Heart left ventricle (tissue), 16 donors: ENCODE measurements around the gene LPIN3. TPM values are rescaled to one million over a fixed set of nuclear protein-coding genes. Genes with fewer than 3 reads are reported as not detected.
"Not testable (repeated sequence)": the region's sequence is repeated elsewhere in the genome, so short reads cannot be mapped to it uniquely, and the experiment has no call there.

Experiments
- ATAC-seq, 4 donors: fragments of 200-7000 bp; cut with Tn5 transposase; one replicate each; pipeline ENCODE4 v1.9.1; 2020 to 2022; ENCODE audit warnings: moderate library complexity in 4 of 4, mild to moderate bottlenecking in 3 of 4, moderate number of reproducible peaks in 1 of 4
- DNase-seq, 5 donors: peaks; one replicate each; pipeline ENCODE4 v3.0.0-alpha.2; 2020
- H3K27ac ChIP-seq, 12 donors: fragments of 200-600 bp; sonication (generic) in 4 of 12; one replicate each; pipeline versions ENCODE4 v1.5.0 to v1.8.0; 2016 to 2022; ENCODE audit warnings: mild to moderate bottlenecking in 2 of 12
- H3K27me3 ChIP-seq, 9 donors: fragments of 200-600 bp; sonication (generic) in 2 of 9; one replicate each; pipeline versions ENCODE4 v1.5.1 to v1.8.0; 2016 to 2022; ENCODE audit warnings: mild to moderate bottlenecking in 3 of 9
- H3K36me3 ChIP-seq, 9 donors: fragments of 200-600 bp; sonication (generic) in 2 of 9; one replicate each; pipeline versions ENCODE4 v1.5.0 to v1.8.0; 2018 to 2022; ENCODE audit warnings: mild to moderate bottlenecking in 2 of 9
- H3K4me1 ChIP-seq, 12 donors: fragments of 200-600 bp; sonication (generic) in 4 of 12; one replicate each; pipeline versions ENCODE4 v1.5.0 to v1.8.0; 2016 to 2022; ENCODE audit warnings: mild to moderate bottlenecking in 3 of 12
- H3K4me3 ChIP-seq, 12 donors: fragments of 200-600 bp; sonication (generic) in 4 of 12; one replicate each; pipeline versions ENCODE4 v1.5.0 to v1.8.0; 2017 to 2022; ENCODE audit warnings: mild to moderate bottlenecking in 9 of 12, moderate library complexity in 4 of 12
- H3K9me3 ChIP-seq, 12 donors: fragments of 200-600 bp; sonication (generic) in 4 of 12; one replicate each; pipeline versions ENCODE4 v1.5.0 to v1.8.0; 2016 to 2022; ENCODE audit warnings: mild to moderate bottlenecking in 1 of 12
- POLR2A ChIP-seq, 2 donors: fragments of 450-650 bp; IDR thresholded peaks; one replicate each; pipeline ENCODE4 v1.6.1; 2017; ENCODE audit warnings: antibody characterized with exemption in 2 of 2, mild to moderate bottlenecking in 2 of 2, moderate library complexity in 2 of 2
- WGBS, 4 donors: extraction: QIAGEN DNeasy Blood & Tissue Kit in 2 of 4; methylation state at CpG; one replicate each; pipeline versions ENCODE4 v1.1.5 to v1.1.7; 2013 to 2018; 5-methylcytosine and 5-hydroxymethylcytosine counted together
- intact Hi-C, 10 donors: fragments of 100-400 bp; cut with DNase I; formaldehyde crosslinking; loops; one replicate each; pipeline versions ENCODE4 v1.11.1 to v1.14.2; 2022
- polyA plus RNA-seq, 2 donors: library from polyadenylated mRNA; stranded (reverse); fragments of 200-250 nt; gene quantifications; one replicate each; pipeline ENCODE4 v1.2.3, GENCODE V29; 2013
- total RNA-seq, 9 donors: library from RNA; depleted of rRNA in 2 of 9; stranded (reverse); fragments of >200 nt in 2 of 9; fragmentation: NEBNext Ultra II Directional in 3 of 9; extraction: Animal tissue kit (Norgen Biotek cat#: 25700) in 3 of 9; gene quantifications; one replicate each; pipeline versions ENCODE4 v1.1.0 to v1.2.4, GENCODE V29; 2016 to 2023
- TF ChIP-seq, protein P1 (sequence below), 12 donors: fragments of 200-600 bp; sonication (generic) in 4 of 12; IDR thresholded peaks; one replicate each; pipeline versions ENCODE4 v1.5.0 to v1.8.0; 2018 to 2022; ENCODE audit warnings: antibody characterized with exemption in 12 of 12, mild to moderate bottlenecking in 5 of 12
- donor health status: ischemic (EF 13 %, LVEDD 7.1; RV severe dilation, severe dysfunction).
- donor health status: healthy with polysubstance abuse.
- donor health status: DM: no; HTN: yes; CAD: no.
- donor health status: DM: no; HTN: no; CAD: no.
- donor health status: ischemic (EF 25% LVEDD 6.9; RV normal size, moderate dysfunction).
- donor health status: ischemic (EF 25% LVEDD 5.7; RV mildly dilated, moderate dysfunction).
- donor health status: healthy.
- donor health status: DM: yes; HTN: yes; CAD: no.
- donor health status: ischemic (EF 35%, LVEDD 5.7; RV mildly dilated, moderate dysfunction).
- donor health status: nonischemic (EF 11% LVEDD 7.7; RV severe dilation, severe dysfunction).
- donor health status: DM: yes; HTN: yes; CAD: no.
- donor health status: PGD.
- donor health status: ischemic (EF 29% LVEDD 5.4; RV normal size, mild dysfunction).
- donor health status: nonischemic (EF 23%, LVEDD 6.1; RV moderate dilation, normal function).

LPIN3 gene
- total and polyA plus RNA-seq, 11 donors: 12.8 to 24.1 (median 19.0) TPM

DNA sequence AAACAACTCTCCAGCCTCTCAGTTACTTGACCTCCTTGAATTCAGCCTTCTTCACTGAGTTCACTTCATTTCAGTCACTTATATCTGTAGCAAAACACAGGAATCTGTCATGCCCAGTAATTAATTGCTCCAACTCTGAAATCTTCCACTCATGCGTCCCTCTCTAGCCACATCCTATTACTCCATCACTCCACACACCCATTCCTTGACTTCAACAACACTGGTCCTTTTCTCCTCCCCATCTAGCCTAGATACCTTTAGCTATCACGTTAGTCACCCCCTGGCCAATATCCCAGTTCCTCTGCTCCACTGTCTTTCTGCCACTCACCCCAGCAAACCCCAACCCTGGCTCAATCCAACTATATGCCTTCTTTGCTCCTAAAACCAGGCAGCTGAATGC lies 30.8 kb upstream of the LPIN3 start:
- intact Hi-C loops: loop anchor here in 3 of 10 donors (5.0 kb wide), 3 partner anchors 33 to 58 kb away; no protein-coding TSS in a partner anchor

DNA sequence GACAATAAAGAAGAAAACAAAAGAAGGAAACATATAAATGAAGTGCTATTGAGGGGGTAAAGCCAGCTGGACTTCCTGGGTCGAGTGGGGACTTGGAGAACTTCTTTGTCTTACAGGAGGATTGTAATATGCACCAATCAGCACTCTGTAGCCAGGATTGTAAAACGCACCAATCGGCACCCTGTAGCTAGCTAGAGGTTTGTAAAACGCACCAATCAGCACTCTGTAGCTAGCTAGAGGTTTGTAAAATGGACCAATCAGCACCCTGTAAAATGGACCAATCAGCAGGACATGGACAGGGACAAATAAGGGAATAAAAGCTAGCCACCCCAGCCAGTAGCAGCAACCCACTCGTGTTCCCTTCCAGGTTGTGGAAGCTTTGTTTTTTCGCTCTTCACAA lies 28.6 kb upstream of the LPIN3 start:
- H3K36me3 ChIP-seq, H3K9me3 ChIP-seq, DNase-seq, H3K27me3 ChIP-seq, H3K27ac ChIP-seq, ATAC-seq, H3K4me3 ChIP-seq: not testable (repeated sequence)
- intact Hi-C loops: loop anchor here in 3 of 10 donors (5.0 kb wide), 3 partner anchors 35 to 60 kb away; no protein-coding TSS in a partner anchor
- H3K4me1 ChIP-seq: peaks cover 10 to 71% (median 52%) of the 10 kb centered on the region in 12 donors
- 89 to 91% (median 91%) methylated on average over 6 of the region's 6 CpGs for WGBS, 4 donors

More for the DNA sequence above, 30.8 kb upstream of the LPIN3 start:
- Histone ChIP-seq H3K27ac (peak overlapping the region in 4 of 12 donors; percentile 47 to 61 (median 48)), H3K9me3 (no peaks in the 10 kb centered on the region), H3K36me3 (peaks cover 0 to 8% (median 0%) of the 10 kb centered on the region in 9 donors), H3K4me3 (no peak overlapping the region), H3K4me1 (peaks cover 4 to 51% (median 33%) of the 10 kb centered on the region in 12 donors), H3K27me3 (no peaks in the 10 kb centered on the region)
- ATAC-seq (peak in 1 of 4 donors; percentile 25), DNase-seq (no peak)
- TF ChIP-seq, protein P1, sequence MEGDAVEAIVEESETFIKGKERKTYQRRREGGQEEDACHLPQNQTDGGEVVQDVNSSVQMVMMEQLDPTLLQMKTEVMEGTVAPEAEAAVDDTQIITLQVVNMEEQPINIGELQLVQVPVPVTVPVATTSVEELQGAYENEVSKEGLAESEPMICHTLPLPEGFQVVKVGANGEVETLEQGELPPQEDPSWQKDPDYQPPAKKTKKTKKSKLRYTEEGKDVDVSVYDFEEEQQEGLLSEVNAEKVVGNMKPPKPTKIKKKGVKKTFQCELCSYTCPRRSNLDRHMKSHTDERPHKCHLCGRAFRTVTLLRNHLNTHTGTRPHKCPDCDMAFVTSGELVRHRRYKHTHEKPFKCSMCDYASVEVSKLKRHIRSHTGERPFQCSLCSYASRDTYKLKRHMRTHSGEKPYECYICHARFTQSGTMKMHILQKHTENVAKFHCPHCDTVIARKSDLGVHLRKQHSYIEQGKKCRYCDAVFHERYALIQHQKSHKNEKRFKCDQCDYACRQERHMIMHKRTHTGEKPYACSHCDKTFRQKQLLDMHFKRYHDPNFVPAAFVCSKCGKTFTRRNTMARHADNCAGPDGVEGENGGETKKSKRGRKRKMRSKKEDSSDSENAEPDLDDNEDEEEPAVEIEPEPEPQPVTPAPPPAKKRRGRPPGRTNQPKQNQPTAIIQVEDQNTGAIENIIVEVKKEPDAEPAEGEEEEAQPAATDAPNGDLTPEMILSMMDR (IDR thresholded peaks at IDR 0.05): no peak
- no peak for TF ChIP-seq POLR2A (IDR thresholded peaks at IDR 0.05)
- 64 to 75% (median 67%) methylated on average over 2 of the region's 2 CpGs for WGBS, 4 donors

DNA sequence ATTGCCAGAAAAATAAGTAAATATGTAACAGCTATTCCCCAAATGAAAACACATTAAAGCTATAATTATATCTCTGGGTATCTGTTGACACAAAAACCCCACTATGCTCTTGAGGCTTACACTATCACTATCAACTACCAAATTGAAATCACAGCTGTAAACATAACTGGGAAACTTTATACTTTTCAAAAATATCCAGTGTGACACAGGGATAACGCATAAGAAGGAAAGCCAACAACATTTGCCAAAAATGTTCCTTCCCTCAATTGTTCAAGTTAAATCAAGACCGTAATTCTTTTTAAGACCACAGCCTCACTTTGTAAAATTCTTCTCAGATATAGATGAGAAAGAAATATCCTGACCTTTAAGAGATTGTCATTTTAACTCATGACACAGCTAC lies 26.2 kb upstream of the LPIN3 start:
- 36 to 53% (median 46%) methylated on average over 2 of the region's 2 CpGs for WGBS, 4 donors
- H3K4me1 ChIP-seq: peaks cover 7 to 62% (median 41%) of the 10 kb centered on the region in 12 donors

DNA sequence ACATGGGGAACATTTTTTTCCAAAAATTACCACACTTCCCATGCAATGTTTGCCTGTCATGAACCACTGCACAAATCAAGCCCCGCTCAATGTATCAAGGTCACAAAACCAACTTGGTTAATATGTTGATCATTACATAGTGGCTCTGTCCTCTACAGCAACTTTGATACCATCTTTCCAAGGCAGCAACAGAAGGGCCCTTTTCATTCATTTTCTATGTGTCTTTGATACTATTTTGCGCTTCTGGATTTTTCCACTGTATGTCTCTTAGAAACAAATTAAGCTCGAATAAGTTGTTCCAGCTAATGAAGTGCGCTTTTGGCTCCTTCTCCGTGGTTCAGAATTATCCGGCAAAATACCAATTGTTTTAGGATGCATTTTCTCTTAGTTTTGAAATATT lies 24.6 kb upstream of the LPIN3 start:
- intact Hi-C loops: loop anchor here in 8 of 10 donors (2.0 to 5.0 kb wide), 8 partner anchors 44 to 179 kb away; partner anchors contain the start of gene PLCG1 (in 1 of the 8)
- peak overlapping the region; percentile 67 to 94 (median 90) for H3K27ac ChIP-seq
- no peak for TF ChIP-seq POLR2A (IDR thresholded peaks at IDR 0.05)
- TF ChIP-seq, protein P1 (IDR thresholded peaks at IDR 0.05): no peak

More for the DNA sequence above, 26.2 kb upstream of the LPIN3 start:
- intact Hi-C loops: loop anchor here in 3 of 10 donors (5.0 kb wide), 3 partner anchors 37 to 62 kb away; no protein-coding TSS in a partner anchor
- Histone ChIP-seq H3K27ac (peak overlapping the region in 11 of 12 donors; percentile 5 to 94 (median 85)), H3K27me3 (no peaks in the 10 kb centered on the region), H3K36me3 (peaks cover 0 to 8% (median 0%) of the 10 kb centered on the region in 9 donors), H3K4me3 (no peak overlapping the region), H3K9me3 (no peaks in the 10 kb centered on the region)
- DNase-seq: no peak
- no peak for ATAC-seq
- TF ChIP-seq POLR2A (IDR thresholded peaks at IDR 0.05): no peak
- TF ChIP-seq, protein P1 (IDR thresholded peaks at IDR 0.05): no peak

More for the DNA sequence above, 24.6 kb upstream of the LPIN3 start:
- peak overlapping the region in 10 of 12 donors; percentile 76 to 95 (median 86) for H3K4me3 ChIP-seq
- H3K9me3 ChIP-seq: no peaks in the 10 kb centered on the region
- 59 to 75% (median 64%) methylated on average over 6 of the region's 6 CpGs for WGBS, 4 donors
- no peak for DNase-seq
- H3K27me3 ChIP-seq: no peaks in the 10 kb centered on the region
- no peak for ATAC-seq
- peaks cover 0 to 8% (median 0%) of the 10 kb centered on the region in 9 donors for H3K36me3 ChIP-seq
- H3K4me1 ChIP-seq: peaks cover 7 to 54% (median 33%) of the 10 kb centered on the region in 12 donors
